HG03196 (cell line): ENCODE data around the gene CDK7.

Experiments
- ATAC-seq: cut with Tn5 transposase; IDR thresholded peaks from one replicate; pipeline ENCODE4 v1.9.1; 2021; ENCODE audit not compliant: unreplicated experiment

CDK7 gene

DNA sequence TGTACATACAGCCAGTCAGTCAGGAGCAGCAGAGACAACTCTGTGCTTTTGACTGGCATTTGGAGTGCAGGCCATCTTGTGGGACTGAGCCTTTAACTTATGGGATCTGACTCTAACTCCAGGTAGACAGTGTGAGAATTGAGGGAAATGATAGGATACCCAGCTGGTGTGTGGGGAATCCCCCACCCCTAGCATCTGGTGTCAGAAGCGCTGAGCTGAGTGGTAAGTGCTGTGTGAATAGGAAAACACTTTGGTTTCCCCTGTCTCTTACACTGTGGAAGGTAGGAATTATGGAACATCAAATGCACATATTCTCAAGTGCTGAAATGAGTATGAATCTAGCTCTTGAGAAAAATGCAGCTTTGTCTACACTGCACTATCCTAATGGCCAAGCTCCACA lies 54.0 kb downstream of the CDK7 start:
- no peak for ATAC-seq

DNA sequence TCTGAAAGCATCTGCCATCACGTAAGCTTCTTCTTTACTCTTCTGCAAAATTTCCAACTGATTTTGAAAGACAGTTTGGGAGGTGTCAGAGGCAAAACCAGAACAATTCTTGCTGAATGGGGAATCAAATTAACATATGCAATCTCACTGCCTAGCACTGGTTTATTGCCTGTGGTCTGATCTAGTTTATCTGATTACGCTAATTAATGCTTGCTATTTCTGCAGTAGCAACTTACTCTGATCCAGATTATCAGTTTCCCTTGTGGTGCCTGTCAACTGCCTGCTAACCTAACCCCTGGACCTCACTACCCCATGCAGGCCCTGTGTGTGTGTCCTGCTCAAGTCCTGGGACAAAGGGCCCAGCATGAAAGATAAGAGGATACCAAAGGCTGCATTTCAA lies 57.6 kb downstream of the CDK7 start:
- no peak for ATAC-seq

- no peak for ATAC-seq
Observed at GRCh38 chr5:69293882-69294281, 59.2 kb downstream of the CDK7 start.

DNA sequence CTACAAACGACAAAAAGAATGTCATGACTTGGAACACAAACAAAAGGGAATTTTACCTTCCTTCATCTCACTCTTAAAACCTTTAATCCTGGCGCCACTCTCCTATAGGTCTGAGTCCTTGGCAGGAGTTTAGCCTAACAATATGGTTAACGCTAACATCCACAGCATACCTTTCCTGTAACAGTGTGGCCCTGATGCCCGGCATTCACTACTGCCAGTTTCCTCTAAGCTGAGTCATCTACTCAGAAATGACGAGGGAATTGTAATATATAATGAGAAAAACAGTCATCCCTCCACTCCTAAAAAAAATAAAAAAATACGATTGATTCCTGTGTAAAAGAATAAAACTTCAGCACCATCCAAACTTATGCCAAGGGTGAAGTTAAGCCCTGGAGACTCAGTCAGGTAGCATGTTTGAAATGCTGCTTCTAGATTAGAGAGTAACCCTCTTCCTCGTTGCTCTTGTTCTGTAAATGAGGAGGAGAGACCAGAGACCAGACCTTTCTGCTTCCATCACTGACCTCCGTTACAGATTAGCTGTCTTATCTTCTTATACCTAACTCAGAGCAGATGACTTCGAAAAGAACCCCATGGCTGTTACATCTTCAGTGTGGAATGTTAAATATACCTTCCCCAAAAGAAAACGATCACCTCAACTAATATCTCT lies 60.5 kb downstream of the CDK7 start:
- no peak for ATAC-seq

GRCh38 chr5:69299625-69300024 lies 64.9 kb downstream of the CDK7 start:
- no peak for ATAC-seq

DNA sequence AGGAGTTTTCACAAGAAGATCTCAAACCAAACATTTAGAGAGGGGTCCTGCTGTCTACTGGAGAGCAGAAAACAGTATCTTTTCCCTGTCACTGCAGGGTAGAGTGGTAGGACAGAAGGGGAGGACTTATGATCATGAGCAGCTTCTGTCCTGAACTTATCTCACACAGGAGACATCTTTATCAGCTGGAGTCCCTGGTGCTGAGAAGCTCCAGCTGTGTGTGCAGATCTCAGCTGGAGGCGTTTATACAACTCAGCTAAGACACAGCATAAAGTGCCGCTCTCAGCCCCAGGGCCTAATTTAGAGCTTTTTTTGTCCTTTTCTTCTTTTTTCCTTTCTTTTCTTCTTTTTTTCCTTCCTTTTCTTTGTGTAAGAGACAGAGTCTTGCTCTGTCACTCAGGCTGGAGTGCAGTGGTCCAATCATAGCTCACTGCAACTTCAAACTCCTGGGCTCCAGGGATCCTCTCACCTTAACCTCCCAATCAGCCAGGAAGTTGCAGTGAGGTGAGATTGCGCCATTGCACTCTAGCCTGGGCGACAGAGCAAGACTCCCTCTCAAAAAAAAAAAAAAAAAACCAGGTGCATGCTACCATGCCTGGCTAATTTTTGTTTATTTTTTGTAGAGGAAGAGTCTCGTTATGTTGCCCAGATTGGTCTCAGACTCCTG lies 66.0 kb downstream of the CDK7 start:
- ATAC-seq = no peak

GRCh38 chr5:69305512-69305911 lies 70.8 kb downstream of the CDK7 start:
- ATAC-seq = no peak

DNA sequence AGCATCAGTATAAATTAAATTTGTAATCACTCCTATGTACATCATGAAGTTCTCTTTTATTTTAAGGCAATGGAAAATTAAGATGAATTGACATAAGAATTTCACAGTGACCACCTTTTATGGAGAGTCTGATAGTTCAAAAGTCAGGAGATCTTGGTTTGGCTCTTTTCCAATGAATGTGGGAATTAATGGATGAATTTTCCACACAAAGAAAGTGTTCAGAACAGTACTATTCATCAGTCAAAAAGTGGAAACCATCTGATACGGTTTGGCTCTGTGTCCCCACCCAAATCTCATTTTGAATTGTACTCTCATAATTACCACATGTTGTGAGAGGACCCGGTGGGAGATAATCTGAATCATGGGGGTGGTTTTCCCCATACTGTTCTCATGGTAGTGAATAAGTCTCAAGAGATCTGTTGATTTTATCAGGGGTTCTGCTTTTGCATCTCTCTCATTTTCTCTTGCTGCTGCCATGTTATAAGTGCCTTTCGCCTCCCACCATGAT lies 73.4 kb downstream of the CDK7 start:
- ATAC-seq = no peak

- no peak for ATAC-seq
Observed at GRCh38 chr5:69309380-69309779, 74.7 kb downstream of the CDK7 start.

- ATAC-seq = no peak
Observed at GRCh38 chr5:69312459-69313160, 77.9 kb downstream of the CDK7 start.

GRCh38 chr5:69313428-69313827 lies 78.7 kb downstream of the CDK7 start:
- no peak for ATAC-seq

DNA sequence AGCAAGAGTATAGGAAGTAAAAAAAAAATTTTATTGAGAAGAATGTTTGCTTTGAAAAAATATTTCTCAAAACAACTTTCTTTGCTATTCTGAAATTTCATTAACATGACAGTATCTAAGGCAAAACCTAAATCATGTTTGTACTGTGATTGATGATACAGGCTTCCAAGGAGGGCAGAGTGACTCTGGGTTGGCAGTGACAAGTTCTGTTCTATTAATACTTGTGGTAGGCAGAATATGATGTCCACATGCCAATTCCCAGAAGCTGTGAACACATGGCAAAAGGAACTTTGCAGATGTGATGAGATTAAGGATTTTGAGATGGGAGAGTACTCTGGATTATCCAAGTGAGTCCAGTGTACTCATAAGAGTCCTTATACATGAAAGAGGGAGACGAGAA lies 81.3 kb downstream of the CDK7 start:
- no peak for ATAC-seq

DNA sequence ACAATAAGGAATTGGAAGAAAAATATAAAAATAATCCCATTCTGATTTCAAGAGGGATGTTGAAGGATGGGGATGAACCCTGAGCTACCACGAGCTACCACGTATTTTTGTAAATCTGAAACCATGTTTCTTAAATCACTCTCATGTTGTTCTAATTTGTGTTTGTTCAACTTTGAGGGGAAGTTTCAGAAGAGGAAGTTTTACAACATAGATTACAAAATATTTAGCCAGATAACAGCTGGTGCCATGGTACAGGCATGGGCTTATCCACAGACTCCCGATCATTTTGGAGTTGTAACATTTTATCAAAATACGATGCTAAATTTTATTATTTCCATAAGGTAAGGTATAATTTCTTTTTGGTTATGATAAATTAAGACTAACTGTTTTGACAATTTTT lies 82.7 kb downstream of the CDK7 start:
- ATAC-seq = no peak

DNA sequence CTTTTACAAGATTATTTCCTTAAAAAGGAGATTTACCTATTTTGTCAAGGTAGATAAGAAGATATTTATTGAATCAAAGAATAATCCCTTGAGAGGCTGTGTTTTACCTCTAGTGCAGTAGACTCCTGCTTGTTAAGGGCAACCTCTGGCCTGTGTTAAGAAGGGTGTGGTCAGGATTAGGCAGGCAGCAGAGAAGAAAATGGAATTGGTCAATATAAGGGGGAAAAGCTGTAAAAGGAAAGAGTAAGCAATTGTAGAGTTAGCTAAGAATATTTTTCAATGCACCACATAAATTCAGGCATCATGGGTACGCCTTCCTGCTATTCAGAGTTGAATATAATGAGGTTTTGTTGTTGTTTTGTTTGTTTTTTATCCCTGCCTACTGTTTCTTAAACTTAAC lies 91.7 kb downstream of the CDK7 start:
- ATAC-seq = no peak
